HPDE6-E6E7 (cell line): ENCODE data around the gene FETUB.
A peak's percentile ranks its signal among the peaks of the same experiment; 100 is the strongest.
"Not testable (repeated sequence)": the region's sequence is repeated elsewhere in the genome, so short reads cannot be mapped to it uniquely, and the experiment has no call there.

Experiments
- DNase-seq: peaks from one replicate; pipeline ENCODE4 v3.0.0; 2011; ENCODE audit warnings: missing footprints; ENCODE audit errors: extremely low spot score

FETUB gene

DNA sequence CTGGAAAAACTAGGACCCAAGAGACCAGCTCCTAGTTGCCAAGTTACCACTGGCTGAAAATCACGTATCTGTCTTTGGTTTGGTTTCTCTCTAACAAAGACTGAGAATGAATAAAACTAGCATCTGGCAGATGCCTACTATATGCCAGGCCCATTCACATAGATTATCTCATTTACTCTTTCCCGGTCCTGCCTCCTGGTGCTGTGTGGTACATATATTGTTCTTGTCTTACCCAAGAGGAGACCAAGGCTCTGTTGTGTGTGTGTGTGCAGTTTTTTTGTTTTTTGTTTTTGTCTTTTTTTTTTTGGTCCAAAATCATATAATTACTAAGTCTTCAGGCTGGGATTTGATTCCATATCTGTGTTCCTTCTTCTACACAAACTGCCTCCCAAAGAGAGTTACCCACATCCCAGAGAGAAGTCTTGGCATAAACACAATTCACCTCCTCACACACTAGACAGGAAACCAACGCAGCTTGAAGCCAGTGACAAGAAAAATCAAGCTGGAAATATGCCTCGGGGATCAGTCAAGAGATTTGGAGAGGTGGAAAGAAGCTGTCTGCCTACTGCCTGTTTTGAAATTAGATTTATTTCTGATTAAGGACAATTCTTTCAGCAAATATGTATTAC lies 26.4 kb upstream of the FETUB start:
- no peak for DNase-seq

DNA sequence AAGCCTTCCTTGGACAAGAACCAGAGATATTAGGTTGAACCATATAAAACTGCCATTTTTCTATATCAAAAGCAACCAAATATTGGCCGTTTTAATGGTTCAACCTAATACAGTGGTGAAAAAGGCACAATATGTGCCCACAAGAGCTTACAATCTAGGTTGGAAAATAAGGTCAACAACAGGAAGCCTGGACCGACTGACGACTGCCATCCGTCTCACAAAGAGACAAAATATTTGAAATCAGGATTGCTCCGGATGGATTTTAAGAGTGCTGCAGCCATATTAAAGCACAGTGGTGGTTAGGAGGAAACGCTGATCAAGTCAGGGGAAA lies 26.0 kb upstream of the FETUB start:
- no peak for DNase-seq

DNA sequence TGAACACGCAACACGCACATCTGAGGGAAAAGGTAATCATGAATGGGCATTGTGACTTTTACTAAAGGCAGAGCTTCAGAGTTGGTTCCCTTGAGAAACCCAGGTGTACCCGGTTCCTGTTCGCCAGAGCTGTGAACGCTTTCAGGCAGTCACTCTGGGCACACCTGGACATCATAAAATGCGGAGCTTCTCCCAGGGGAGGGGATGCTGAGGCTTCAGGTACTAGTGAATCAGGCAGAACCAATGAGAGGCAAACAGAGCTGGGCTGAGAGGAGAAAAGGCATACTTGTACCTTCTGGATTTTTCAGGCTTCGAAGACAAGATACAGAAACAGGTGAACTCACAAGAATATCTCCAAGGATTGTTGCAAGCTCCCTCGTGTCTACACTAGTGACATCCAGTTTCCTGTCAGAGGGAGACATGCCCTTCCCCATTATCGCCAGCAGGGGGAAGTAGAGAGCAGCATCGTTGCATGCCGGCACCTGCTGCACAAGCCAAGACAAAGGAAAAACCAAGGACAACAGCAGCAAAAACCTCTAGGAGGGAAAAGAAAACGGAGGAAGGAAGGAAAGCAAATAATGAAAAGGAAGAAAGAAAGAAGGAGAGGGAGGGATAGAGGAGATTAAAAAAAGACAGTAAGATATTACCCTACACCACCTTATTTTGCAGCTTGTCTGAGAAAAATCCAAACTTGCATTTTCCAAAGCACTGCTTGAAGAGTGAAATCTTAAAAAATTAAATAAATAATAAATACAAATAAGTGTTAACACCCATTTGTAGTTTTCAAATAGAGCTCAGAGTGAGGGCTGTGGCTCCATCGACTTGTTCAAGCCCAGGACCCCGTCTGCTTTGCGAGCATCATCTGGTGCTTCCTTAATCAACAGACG lies 25.4 kb upstream of the FETUB start:
- DNase-seq, result peak; percentile 73

DNA sequence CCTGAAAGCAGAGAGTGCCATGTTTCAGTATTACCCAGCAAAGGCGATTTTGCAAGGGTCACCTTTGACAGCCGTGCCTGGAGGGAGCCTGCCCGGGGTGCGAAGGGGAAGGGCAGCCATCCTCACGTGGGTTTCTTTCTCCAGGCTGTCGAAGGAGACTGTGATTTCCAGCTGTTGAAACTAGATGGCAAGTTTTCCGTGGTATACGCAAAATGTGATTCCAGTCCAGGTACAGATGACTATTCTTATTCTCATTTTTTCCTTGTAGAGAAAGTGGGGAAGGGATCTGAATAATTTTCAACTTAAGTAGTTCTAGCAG lies 23.9 kb upstream of the FETUB start:
- no peak for DNase-seq

DNA sequence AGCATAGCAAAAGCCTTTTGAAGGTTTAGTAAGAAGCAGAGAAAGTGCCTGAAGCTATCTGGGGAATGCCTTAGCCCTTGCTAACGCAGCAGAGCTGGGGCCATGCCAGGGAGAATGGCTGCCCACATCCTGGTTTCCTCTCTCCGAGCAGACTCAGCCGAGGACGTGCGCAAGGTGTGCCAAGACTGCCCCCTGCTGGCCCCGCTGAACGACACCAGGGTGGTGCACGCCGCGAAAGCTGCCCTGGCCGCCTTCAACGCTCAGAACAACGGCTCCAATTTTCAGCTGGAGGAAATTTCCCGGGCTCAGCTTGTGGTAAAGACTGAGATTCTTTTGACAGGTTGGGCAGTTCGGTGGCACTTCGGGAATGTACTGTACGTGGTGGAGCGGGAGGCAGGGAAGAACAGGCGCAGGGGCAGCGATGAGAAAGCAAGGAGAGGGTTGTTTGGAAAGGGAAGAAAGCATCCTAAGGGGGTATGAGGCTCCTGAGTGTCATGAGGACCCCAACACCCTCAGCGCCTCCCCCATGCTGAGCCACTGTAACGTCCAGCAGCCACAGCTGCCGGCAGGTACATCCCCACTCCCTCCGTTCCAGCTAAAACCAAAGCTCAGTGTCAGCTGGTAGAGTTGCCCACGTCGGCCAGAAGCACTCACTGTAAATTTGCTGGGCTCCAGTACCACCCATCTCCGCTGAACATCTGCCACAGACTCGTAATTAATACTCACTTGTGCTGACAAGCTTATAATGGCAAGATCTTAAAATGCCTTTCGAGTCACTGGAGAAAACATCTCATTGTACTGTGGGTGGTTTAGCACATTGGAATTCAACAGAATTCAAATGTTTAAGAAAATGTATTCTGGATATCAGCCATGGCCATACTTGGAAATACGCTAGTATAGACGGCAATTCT lies 22.9 kb upstream of the FETUB start:
- peak; percentile 99 for DNase-seq

DNA sequence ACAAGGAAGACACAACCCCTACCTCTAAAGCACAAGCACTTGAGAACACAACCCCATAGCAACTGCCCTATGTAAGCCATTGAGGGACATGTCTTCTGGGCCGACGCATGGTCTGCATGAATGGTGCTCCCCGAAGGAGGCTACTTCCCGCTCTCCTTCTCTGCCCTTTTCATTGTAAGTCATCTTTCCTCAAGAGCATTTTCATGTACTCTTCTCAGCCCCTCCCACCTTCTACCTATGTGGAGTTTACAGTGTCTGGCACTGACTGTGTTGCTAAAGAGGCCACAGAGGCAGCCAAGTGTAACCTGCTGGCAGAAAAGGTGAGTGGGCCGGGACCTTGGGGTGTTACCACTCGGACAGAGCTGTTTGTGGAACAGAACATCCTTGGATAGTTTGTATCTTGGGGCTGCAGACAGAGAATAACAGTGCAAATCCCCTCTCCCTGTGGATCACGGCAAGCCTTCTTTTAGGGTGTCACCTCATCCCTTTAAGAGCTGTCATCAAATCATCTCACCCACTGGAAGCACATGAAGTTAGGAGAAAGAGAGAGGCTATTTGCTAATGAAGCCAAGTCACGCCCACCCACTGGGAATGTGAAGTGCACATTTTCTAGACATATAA lies 21.8 kb upstream of the FETUB start:
- DNase-seq, result no peak

DNA sequence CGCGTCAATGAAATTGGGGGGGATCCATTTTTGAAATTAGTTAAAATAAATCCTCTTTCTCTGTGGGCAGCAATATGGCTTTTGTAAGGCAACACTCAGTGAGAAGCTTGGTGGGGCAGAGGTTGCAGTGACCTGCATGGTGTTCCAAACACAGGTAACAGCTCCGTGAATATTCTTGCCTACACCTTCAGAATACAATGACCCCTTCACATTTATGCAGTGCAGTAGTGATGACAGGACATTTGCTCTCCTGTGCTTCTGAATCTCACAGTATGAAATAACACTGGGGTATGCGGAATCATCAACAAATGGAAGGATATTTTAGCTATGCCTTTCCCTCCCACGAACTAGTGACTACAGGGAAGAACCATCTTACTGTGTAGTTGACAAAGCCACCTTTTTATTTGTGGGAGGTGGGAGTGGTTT lies 20.4 kb upstream of the FETUB start:
- DNase-seq, result no peak

DNA sequence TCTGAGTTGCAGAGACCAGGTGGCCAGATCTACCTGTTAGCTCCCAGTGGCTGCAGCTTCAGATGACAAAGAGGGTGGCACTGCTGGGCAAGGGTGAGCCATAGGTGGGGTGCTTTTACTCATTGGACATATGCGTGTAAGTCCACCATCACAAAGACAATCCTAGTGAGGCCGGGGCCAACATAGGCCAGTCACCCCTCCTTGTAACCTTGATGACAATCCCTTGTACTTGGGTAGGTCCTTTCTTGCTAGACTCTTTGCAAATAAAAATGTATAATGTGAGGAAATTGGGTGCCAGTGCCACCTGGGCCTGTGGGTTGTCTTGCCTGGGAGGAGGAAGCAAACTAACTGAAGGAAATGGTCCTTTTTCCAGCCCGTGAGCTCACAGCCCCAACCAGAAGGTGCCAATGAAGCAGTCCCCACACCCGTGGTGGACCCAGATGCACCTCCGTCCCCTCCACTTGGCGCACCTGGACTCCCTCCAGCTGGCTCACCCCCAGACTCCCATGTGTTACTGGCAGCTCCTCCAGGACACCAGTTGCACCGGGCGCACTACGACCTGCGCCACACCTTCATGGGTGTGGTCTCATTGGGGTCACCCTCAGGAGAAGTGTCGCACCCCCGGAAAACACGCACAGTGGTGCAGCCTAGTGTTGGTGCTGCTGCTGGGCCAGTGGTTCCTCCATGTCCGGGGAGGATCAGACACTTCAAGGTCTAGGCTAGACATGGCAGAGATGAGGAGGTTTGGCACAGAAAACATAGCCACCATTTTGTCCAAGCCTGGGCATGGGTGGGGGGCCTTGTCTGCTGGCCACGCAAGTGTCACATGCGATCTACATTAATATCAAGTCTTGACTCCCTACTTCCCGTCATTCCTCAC lies 19.7 kb upstream of the FETUB start:
- DNase-seq, result no peak

DNA sequence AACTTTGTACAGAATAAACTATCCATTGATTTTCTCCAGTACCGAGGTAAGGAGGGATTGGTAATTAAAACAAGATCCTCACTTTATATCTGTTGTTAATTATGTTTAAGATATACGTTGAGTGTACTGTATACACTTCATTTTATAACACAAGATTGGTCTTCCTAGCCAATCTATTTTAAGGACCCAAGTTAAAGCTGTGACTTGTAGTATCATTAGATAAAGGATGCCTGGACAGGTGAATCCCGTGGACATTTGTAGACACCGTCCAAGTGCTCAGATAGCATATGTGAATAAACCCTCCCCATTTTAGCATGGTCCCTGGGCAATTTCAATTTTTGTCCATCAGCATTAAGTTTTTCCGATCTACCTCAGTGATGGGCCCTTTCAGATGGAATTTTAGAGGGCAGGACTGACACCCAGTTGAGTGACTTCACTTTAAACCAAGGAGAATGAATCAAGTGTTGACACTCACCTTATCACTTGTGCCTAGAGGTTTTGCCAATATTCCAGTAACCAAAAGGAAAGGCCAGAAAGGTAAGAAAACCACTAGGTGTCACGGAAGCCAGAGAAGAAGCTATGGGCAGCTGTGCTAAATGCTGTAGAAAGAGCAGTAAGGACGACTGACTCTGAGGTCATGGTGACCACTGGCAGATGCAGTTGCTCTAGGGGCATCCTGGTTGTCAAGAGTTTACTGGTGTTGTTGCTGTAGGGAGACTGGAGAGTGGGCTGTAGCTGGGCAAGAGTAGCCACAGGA lies 18.1 kb upstream of the FETUB start:
- no peak for DNase-seq

DNA sequence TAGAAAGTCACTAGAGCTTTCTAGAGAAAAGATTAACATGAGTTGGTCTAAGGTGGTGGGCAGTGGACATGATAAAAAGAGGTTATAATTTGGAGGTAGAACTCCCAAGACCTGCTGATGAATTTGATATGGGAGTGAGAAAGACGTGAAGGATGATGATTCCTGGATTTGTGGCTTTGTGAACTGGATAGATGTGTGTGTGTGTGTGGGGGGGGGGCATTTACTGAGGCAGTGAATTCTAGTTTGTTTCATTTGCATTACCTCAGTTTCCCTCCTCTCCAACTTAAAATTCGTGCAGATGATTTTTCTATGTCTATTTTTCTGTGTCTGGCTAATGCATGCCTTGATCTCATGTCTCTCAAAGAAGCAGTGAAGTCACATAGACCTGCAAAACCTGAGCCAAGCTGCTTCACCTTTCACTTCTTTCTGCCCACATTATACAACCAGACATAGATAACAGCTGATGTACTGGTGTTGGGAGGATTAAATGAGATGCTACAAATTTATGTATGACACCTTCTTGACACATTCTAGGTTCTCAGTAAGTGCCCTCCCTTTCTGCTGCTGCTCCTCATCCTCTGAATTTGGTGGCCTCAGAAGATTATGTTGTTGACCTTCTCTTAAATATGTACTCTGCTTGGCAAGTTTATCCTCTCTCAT lies 17.4 kb upstream of the FETUB start:
- no peak for DNase-seq

DNA sequence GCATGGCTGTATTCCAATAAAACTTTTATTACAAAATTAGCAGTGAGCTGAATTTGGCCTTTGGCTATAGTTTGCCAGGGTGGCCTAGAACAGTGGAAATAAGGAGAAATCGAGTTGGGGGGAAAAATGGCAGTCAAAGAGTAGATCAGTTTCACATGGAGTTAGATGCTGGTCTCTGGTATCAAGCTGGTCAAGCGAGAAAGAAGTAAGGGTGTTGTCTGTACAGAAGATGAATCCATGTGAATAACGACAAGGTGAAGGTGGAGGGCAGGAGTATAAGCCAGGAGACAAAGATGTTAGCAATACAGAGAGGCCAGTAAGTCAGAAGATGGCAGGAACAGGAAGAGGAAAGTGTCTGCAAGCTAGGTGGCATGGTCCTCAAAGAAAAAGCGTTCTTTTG lies 15.6 kb upstream of the FETUB start:
- no peak for DNase-seq

DNA sequence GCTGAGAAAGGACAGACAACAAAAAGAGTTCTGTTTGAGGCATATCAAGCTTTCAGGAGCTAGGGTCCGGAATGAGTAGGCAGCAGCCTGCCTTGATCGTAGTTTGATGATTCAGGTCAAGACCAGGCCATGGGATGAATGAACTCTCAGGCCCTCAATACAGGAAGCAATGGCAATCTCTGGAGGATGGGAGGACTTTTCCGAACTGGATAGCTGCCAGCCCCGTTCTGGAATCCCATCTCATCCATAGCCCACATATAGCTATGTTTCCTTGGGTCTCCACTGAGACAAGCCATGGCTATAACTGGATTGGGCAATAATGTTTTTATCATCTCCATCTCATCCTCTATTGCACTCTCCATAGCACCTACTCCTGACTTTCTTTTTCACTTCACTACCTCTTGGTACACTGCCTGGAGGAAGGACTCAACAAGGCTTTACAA lies 14.6 kb upstream of the FETUB start:
- DNase-seq, result no peak

DNA sequence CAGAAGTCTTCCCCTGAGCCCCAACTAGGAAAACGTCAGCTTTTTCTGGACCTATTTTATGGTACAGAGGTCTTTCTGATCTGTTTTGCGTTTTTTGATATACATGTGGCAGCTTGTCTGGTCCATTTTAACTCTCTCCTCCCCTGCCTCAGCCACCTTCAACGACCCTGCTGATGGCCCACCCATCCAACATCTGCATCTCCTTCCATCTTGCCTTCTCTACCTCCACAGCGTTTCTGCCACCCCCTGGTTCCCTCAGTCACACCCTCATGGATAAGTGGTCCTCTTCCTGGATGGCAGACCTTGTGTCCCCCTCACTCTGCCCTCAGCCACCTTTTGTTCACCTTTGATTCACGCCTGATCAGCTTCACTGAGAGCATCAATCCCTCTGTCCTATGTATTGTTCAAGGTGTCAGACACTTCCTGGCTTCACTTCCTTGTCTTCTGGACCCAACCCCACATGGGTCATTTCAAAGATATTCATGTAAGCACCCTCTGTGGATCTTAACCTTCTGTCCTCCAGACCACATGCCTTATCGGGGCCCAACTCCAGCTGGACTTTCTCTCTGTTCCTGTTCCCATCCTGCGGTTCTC lies 13.8 kb upstream of the FETUB start:
- no peak for DNase-seq

DNA sequence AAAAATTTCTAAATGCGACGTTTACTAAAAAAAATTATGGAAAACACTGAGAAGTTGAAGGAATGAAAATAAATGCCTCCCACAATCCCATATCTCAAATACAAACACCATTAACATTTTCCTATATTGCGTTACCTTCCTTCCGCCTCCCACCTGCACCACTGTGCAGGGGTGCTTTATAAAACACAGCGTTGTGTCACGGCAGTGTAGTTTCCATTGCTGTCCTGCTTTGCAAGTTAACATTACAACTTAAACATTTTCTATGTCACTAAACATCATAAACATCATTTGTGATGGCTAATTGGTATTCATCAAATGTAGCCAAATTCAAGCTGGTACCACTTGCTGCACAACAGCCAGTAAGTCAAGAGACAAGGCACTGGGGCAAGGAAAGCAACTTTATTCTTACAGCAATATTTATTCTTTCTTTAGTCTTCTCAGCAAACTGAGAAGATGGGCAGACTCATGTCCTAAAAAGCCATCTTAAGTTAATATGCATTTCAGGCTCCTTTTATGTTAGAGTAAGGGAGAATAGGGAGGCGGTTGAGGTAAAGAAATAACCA lies 12.3 kb upstream of the FETUB start:
- no peak for DNase-seq

DNA sequence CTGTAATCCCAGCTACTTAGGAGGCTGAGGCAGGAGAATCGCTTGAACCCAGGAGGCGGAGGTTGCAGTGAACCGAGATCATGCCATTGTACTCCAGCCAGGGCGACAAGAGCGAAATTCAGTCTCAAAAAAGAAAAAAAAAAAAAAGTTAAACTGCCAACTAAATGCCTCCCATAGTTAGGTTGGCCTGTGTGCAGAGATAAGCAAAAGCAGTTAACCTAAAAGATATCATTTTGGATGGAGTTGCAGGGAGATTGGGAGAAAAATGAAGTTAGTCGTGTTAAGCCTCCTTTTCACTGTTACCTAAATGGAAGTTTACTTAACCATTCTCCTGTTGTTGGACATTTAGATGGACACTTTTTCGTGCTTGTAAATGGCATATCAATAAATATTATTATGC lies 11.4 kb upstream of the FETUB start:
- DNase-seq, result no peak

DNA sequence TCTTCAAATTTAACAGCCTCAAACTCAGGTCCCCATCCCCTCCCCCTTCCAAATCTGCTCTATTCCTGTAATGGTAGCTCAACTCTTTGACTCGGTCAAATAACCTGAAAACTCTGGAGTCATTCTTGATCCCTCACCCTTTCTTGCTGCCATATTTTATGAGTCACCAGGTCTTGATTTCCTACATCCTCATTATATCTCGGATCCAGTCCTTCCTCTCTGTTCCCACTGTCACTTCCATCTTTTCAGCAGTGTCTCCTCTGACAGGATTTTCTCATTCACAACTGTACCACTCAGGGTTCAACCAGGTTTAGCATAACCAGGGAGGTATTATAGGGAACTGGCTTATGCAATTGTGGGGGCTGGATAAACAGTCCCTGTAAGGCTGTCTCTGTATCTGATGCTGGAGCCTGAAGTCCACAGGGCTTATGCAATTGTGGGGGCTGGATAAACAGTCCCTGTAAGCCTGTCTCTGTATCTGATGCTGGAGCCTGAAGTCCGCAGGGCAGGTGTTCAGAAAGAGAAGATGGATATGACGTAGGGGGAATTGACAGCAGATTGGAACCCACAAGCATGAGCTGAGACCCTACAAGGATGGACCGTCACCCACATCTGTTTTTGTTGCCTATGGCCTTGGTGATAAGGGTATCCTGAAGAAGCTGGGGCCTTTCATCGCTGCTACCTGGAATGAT lies 9.1 kb upstream of the FETUB start:
- no peak for DNase-seq

DNA sequence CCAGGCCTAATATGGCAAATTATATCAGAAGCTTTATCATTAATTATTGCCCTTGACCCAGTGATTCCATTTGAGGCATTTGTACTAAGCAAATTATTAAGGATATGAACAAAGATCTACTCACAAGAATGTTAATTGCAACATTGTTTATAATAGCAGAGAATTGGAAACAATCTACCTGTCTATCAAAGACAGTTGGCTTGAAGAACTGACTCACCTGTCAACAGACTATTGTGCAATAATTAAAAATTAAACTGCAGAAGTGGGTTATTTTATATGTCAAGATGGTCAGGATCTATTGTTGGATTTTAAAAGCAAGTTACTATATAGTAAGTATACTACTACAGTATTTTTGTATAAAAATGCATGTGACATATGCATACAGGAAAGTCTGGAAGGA lies 6.7 kb upstream of the FETUB start:
- DNase-seq, result peak; percentile 40

DNA sequence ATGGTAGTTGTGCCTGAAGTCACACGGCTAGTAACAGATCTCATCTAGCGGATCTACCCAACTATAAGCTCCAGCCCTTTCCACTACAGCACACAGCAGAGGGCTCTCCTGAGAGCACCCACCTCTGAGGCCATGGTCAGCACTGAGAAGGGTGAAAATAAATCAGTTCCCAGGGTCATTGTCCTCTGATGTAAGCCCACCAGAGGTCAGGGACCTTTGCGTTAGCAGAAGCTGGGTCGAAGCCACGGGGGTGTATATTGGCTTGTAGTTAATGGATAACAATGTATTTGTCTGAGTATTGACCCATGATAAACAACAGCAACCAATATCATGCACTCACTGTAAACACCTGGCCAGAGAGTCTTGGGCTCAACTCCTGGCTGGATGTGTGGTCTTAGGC lies 6.0 kb upstream of the FETUB start:
- DNase-seq, result not testable (repeated sequence)

DNA sequence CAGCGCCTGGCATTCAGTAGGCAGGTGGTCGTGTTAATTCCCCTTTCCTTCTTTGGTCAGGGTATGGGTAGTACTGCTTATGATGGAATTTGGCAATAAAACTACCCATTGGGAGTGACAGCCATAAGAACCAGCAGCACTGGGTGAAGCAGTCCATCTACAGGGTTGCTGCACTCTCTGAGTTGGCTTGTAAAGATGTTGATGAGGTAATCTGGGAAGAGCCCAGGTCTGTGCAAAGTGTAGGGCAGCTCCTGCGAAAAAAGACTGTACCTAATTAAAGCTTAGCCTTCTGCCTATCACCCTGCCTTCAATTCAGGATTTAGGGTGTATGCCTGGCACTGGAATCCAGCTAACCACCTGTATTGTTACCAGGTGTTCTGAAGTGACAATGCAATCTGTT lies 4.7 kb upstream of the FETUB start:
- no peak for DNase-seq
